ENCODE results near the gene TMEM150C. TPM values are rescaled to one million over a fixed set of nuclear protein-coding genes. Genes with fewer than 3 reads are reported as not detected.

Gene TMEM150C
- total and polyA plus RNA-seq, 2 of the 8 experiments (the other 6 are each of a cell fraction or from before 2014, with no cell fraction given), result 1.5 to 1.7 TPM

DNA sequence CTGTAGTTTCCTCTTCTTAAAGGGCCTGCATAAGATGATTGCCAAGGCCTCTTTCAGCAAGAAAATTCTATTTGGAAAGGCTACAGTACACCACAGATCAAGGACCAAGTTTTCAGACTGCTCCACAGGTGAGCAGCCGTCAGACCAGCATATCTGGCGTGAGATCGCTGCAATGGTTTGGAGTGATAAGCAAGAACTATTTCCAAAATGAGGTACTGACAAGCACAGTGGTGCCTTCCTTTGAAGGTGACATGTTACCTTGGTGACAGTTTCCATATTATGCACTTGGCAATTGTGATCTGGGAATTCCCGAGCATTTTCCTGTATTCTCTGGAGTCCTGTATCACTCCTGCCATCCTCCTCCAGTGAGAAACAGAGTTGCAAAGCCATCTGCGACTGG is 7.3 kb upstream of the TMEM150C start (continued):
- no peak for TF ChIP-seq KDM5A (IDR thresholded peaks at IDR 0.05; ENCODE audit: low read length)
- no peak for TF ChIP-seq SUZ12 (IDR thresholded peaks at IDR 0.05; ENCODE audit: low read length)
- no peak for TF ChIP-seq BRCA1 (IDR thresholded peaks at IDR 0.05; ENCODE audit: low read depth, low read length)

Data from H1 (cell line).